Fibroblast of villous mesenchyme (primary cell): ENCODE measurements around the gene REEP6. TPM values are rescaled to one million over a fixed set of nuclear protein-coding genes. Genes with fewer than 3 reads are reported as not detected.

Experiments used
- DNase-seq: peaks from one replicate; pipeline ENCODE4 v3.0.0-alpha.2; 2010; ENCODE audit warnings: low read depth
- H3K4me3 ChIP-seq: 2 replicates; pipeline ENCODE4 v1.5.1; 2011; ENCODE audit warnings: low read depth, mild to moderate bottlenecking, low read length
- total RNA-seq: library from RNA; depleted of rRNA; stranded (reverse); fragments of >200 nt; gene quantifications from 2 replicates; pipeline ENCODE4 v1.2.3, GENCODE V29; 2012
- TF ChIP-seq, protein P1 (sequence below): IDR thresholded peaks from 2 replicates; pipeline ENCODE4 v1.5.1; 2012; ENCODE audit warnings: low read depth, mild to moderate bottlenecking, low read length; ENCODE audit not compliant: insufficient read depth

The REEP6 gene
- total RNA-seq, 1 donor: 0.43 TPM

DNA sequence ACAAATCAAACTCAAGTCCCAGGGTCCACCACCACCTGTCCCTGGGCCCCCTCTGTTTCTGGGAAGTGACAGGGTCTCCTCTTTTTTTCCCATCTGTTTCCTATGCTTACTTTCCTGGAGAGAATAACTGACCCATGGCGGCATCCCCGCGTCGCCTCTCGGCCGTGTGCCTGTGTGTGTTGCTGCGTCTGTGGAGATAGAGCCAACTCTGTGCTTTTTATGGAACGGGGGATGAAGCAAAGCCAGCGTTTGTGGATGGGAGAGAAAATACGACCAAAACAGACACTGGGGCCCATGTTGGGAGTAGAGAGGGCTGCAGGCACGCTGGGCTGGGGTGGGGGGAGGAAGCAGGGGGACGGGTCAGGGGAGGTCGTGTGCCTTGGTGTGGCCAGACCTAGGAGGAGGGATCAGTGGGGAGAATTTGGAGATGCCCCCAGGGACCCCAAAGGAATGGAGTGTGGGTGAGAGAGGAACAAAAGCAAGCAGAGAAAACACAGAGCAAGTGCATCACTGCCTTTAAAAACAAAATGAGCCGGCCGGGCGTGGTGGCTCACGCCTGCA, 49.5 kb downstream of the REEP6 start:
- no peak overlapping the region for H3K4me3 ChIP-seq
- DNase-seq: no peak
- TF ChIP-seq, protein P1, sequence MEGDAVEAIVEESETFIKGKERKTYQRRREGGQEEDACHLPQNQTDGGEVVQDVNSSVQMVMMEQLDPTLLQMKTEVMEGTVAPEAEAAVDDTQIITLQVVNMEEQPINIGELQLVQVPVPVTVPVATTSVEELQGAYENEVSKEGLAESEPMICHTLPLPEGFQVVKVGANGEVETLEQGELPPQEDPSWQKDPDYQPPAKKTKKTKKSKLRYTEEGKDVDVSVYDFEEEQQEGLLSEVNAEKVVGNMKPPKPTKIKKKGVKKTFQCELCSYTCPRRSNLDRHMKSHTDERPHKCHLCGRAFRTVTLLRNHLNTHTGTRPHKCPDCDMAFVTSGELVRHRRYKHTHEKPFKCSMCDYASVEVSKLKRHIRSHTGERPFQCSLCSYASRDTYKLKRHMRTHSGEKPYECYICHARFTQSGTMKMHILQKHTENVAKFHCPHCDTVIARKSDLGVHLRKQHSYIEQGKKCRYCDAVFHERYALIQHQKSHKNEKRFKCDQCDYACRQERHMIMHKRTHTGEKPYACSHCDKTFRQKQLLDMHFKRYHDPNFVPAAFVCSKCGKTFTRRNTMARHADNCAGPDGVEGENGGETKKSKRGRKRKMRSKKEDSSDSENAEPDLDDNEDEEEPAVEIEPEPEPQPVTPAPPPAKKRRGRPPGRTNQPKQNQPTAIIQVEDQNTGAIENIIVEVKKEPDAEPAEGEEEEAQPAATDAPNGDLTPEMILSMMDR: no peak

Other genes starting within 250 kb of the REEP6 start
- 12.1 and 15.1 TPM in 2 replicates for gene ATP5F1D, start 249.4 kb upstream of the REEP6 start, total RNA-seq
- gene MIDN, start 242.6 kb upstream of the REEP6 start, total RNA-seq: 14.2 and 15.5 TPM in 2 replicates
- gene CIRBP, start 221.8 kb upstream of the REEP6 start, total RNA-seq: 85.5 and 140 TPM in 2 replicates
- 17.3 and 21.9 TPM in 2 replicates for gene FAM174C, start 215.7 kb upstream of the REEP6 start, total RNA-seq
- not detected in 2 replicates for gene EFNA2, start 205.3 kb upstream of the REEP6 start, total RNA-seq
- 33.7 and 61.2 TPM in 2 replicates for gene NDUFS7, start 107.3 kb upstream of the REEP6 start, total RNA-seq
- gene GAMT, start 89.6 kb upstream of the REEP6 start, total RNA-seq: 23.3 and 29.6 TPM in 2 replicates
- gene DAZAP1, start 83.6 kb upstream of the REEP6 start, total RNA-seq: 54.4 and 61.7 TPM in 2 replicates
- gene RPS15, start 52.8 kb upstream of the REEP6 start, total RNA-seq: 346 and 444 TPM in 2 replicates
- 0.32 and 0.43 TPM in 2 replicates for gene APC2, start 41.1 kb upstream of the REEP6 start, total RNA-seq
- 29.6 and 32.8 TPM in 2 replicates for gene C19orf25, start 12.0 kb upstream of the REEP6 start, total RNA-seq
- 1.3 and 1.9 TPM in 2 replicates for gene PCSK4, start 831 bp upstream of the REEP6 start, total RNA-seq
- 6.4 and 6.9 TPM in 2 replicates for gene ADAMTSL5, start 21.8 kb downstream of the REEP6 start, total RNA-seq
- gene PLK5, start 32.9 kb downstream of the REEP6 start, total RNA-seq: under 0.01 TPM in 1 of 2 replicates, not detected in the other
- 33.7 and 48.6 TPM in 2 replicates for gene MEX3D, start 77.1 kb downstream of the REEP6 start, total RNA-seq
- gene MBD3, start 101.7 kb downstream of the REEP6 start, total RNA-seq: 73.4 and 103 TPM in 2 replicates
- 49.3 and 53.5 TPM in 2 replicates for gene UQCR11, start 114.3 kb downstream of the REEP6 start, total RNA-seq
- 57.0 and 66.7 TPM in 2 replicates for gene TCF3, start 161.4 kb downstream of the REEP6 start, total RNA-seq